ENCODE measurements around the gene MZT1. TPM values are rescaled to one million over a fixed set of nuclear protein-coding genes. Genes with fewer than 3 reads are reported as not detected.

Gene MZT1
- total RNA-seq, result 17.5 TPM

GRCh38 chr13:72727417-72728289 is at the start of gene MZT1, which contains the start of gene BORA:
Gene MZT1, minus strand, starts transcription at chr13:72727629. Its CDS starts 27 bp downstream, at chr13:72727602.
Gene BORA, plus strand, starts transcription at chr13:72727923. Its CDS starts 1,018 bp downstream, at chr13:72728941.

Small RNA genes within 50 kb of the gene (small RNA-seq; reads per million reads assigned to genes)
- not detected for gene RNU6-80P (ENCODE audit: low replicate concordance)

Other genes starting within 250 kb of the MZT1 start
- gene BORA, start 294 bp upstream of the MZT1 start, total RNA-seq, result 3.8 TPM
- 35.4 TPM for gene DIS3, start 54.3 kb upstream of the MZT1 start, total RNA-seq
- 46.3 TPM for gene PIBF1, start 54.5 kb upstream of the MZT1 start, total RNA-seq

Data from parietal lobe (tissue), 2 donors.